GM18909 (cell line): ENCODE results near the gene SCGB3A1.

Source experiments
- ATAC-seq: cut with Tn5 transposase; IDR thresholded peaks from one replicate; pipeline ENCODE4 v1.9.1; 2021; ENCODE audit warnings: mild to moderate bottlenecking; ENCODE audit not compliant: unreplicated experiment, poor library complexity

The SCGB3A1 gene

GRCh38 chr5:180607861-180608571 is 16.7 kb upstream of the SCGB3A1 start:
- ATAC-seq: no peak

- ATAC-seq: no peak
Measured at GRCh38 chr5:180606215-180606785, 15.0 kb upstream of the SCGB3A1 start.

GRCh38 chr5:180605554-180606214 is 14.4 kb upstream of the SCGB3A1 start:
- no peak for ATAC-seq

DNA sequence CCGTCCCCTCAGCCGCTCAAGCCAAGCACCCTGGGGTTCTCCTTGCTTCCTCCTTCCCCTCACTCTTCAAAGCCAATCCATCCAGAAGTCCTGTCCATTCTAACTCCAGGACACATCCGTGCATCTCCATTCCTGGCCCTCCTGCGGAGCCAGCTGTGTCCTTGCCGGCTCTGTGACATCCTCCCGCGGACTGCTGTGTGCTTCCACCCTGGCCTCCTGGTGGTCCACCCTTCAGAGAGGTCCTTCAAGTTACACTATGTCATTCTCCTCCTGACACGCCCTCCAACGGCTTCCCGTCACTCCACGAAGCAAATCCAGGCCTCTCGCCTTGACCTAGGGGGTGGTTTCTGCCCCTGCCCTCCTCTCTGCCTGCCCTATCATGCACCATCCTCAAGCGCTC is 13.0 kb upstream of the SCGB3A1 start:
- no peak for ATAC-seq

DNA sequence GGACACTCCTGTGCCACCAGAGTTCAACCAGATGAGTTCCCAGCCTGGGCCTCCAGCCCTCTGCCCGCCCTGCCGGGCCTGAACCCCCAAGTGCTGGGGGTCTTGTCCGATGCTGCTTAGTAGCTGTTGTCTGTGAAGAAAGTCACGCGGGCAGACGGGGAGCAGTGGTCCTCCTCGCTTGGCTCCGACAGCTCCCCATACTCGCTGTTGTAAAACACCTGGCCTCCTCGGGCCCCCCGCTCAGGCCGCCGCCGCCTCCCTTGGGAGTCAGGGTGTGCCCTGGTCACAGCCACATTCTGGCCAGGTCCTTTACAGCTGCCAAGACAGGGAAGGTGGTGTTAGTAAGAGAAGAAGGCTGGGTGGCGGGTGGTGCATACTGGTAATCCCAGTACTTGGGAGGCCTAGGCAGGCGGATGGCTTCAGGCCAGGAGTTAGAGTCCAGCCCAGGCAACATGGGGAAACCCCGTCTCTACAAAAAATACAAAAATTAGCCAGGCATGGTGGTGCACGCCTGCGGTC is 11.8 kb upstream of the SCGB3A1 start:
- ATAC-seq: no peak

GRCh38 chr5:180602481-180603075 is 11.3 kb upstream of the SCGB3A1 start:
- ATAC-seq: no peak

DNA sequence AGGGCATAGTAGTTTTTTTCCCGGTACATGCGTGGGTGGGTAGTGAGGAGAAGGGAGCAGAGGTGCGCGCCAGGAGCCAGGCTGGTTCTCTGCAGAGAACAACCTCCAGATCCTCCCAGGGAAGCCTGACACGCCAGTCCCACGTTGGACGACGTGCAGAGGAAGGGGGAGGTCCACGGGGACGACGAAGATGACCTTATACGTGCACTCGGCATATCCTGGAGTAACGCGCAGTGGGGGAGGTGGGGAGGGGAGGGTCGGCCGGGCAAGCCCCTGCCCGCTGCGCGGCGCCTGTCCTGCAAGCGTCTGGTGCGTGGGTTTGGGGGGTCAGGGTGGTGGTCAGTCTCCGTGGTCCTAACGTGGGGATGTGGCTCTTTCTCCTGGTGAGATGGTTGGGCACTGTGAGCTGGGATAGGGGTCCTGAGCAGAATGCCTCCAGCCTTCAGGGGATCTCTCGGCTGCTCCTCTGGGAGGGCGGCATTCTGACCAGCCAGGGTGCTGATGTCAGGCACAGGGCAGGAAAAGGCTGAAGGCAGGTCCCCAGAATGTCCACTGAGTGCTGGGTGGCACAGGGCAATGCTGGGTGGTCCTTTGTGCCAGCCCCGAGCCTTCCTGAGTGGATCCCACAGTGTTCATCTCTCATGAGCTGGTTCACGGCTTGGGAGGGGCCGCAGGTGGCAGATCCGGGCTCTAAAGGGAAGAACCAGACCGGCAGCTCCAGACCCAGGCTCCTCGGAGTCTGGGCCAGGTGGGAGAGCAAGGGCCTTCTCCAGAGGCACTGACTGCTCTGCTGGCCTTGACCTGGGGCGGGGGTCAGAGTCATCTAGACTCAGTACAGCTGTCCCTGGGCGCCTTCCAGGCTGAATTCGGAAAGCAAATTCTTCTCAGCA is 10.5 kb upstream of the SCGB3A1 start:
- ATAC-seq: no peak

- ATAC-seq: no peak
Measured at GRCh38 chr5:180600554-180601041, 9.3 kb upstream of the SCGB3A1 start.

- no peak for ATAC-seq
Measured at GRCh38 chr5:180599981-180600553, 8.8 kb upstream of the SCGB3A1 start.

GRCh38 chr5:180599590-180599914 is 8.3 kb upstream of the SCGB3A1 start:
- ATAC-seq: no peak

- no peak for ATAC-seq
Measured at GRCh38 chr5:180598797-180599589, 7.7 kb upstream of the SCGB3A1 start.

GRCh38 chr5:180598316-180598701 is 7.0 kb upstream of the SCGB3A1 start:
- ATAC-seq: no peak

DNA sequence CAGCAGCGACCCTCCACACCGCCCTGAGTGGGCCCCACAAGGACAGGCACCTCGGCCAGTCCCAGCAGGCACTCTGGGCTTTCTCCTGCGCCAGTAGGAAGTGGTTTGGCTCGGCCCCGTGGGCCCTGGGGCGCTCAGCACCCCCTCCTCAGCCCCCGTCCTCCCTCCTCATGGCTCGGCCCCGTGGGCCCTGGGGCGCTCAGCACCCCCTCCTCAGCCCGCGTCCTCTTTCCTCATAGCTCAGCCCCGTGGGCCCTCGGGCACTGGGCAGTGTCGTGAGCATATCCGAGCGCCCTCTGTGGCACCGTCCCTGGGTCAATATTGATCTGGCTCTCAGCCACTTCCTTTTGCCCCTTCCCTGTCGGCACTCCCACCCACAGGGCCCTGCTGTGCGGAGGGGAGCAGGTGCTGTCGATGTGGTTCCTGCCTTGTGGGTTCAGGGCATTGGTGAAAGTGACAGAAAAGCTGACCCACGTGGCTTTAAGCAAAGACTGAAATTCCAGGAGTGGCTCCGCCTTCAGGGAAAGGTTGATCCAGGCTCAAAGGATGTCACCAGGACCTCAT is 5.5 kb upstream of the SCGB3A1 start:
- ATAC-seq: no peak

DNA sequence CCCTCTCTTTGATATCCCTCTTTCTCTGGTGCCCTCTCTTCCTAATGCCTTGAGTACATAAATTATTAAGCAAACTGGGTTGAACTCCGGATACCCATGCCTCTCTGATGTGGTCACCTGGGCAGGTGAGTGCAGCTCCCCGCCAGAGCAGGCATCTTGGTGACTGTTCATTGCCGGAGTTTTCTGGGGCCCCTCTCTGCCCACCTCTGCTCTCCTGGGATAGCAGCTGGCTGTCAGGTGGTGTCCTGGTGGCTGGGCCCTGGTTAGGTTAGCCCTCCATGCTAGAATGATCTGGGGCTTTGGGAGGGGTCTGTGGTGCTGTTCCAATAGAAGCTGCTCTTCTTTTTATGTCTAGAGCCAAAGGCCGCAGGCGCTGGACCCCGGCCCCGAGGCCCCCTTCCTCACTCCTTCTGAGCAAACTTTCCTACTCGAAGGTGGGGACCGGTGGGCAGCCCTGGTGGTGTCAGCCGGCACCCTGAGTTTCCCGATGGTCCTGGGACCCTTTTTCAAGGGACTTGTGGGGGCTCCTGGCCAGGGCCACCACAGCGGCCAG is 4.9 kb upstream of the SCGB3A1 start:
- no peak for ATAC-seq

- ATAC-seq: no peak
Measured at GRCh38 chr5:180595381-180596114, 4.2 kb upstream of the SCGB3A1 start.

GRCh38 chr5:180595046-180595379 is 3.7 kb upstream of the SCGB3A1 start:
- ATAC-seq: no peak

DNA sequence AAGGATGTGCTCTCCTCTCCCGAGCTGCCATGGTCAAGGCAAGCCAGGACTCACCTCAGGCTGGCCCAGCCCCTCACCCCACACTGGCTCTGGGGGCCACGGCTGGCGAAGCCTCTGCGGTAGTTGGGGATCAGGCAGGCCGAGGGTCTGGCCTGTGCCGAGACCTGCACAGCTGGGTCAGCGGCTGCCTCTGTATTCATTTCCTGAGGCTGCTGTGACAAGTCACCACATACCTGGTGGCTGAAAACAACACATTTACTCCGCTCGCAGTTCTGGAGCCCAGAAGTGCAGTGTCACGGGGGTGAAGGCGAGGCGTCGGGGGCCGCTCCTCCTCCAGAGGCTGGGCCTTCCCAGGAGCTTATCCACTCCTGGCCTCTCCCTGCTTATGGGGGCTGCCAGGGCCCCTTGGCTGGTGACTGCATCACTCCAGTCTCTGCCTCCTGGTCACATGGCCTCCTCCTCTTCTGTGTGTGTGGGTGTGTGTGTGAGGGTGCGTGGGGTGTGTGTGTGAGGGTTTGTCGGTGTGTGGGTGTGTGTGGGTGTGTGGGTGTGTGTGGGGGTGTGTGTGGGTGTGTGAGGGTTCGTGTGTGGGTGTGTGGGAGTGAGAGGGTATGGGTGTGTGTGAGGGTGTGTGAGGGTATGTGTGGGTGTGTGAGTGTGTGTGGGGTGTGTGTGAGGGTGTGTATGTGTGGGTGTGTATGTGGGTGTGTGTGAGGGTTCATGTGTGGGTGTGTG is 3.2 kb upstream of the SCGB3A1 start:
- ATAC-seq: no peak
